Measurements from ENCODE around the gene DLGAP1.

DNA sequence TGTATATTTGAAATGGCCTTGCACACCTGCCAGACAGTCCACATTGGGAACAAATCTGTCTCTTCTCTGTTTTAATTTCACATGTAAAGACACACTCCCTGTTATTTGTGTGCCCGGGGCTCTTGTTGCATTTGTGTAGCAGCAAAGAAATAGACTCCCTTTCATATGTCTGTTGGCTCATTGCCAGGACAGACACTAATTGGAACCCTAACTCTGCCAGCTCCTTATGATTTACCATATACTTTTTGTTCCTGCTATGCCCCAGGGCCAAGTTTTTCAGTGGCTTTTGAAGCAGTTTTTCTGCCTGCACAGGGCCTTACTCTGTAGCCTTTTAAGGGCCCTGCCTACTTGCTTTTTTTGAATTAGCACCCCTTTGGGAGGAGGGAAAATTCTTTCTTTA lies 396.9 kb downstream of the DLGAP1 start:
- no peak for TF ChIP-seq POLR2A (IDR thresholded peaks at IDR 0.05; ENCODE audit: low read length)
- no peak for TF ChIP-seq GATA1 (IDR thresholded peaks at IDR 0.05; ENCODE audit: low read depth, low read length)

Data from erythroblast (primary cell).